BE2C (cell line): ENCODE data around the gene IQCB1.

Experiments
- DNase-seq: peaks from one replicate; pipeline ENCODE4 v3.0.0-alpha.2; 2020
- H3K27me3 ChIP-seq: fragments of 250-450 bp; sonication (Bioruptor Pico); 2 replicates; pipeline ENCODE4 v1.5.1; 2020; ENCODE audit warnings: mild to moderate bottlenecking
- H3K36me3 ChIP-seq: fragments of 250-450 bp; sonication (Bioruptor Pico); 2 replicates; pipeline ENCODE4 v1.5.1; 2020; ENCODE audit warnings: mild to moderate bottlenecking
- H3K4me1 ChIP-seq: fragments of 250-450 bp; sonication (Bioruptor Pico); 2 replicates; pipeline ENCODE4 v1.5.1; 2020
- H3K4me3 ChIP-seq: 2 replicates; pipeline ENCODE4 v1.5.1; 2011; ENCODE audit warnings: low read depth, low read length
- H3K9me3 ChIP-seq: fragments of 250-450 bp; sonication (Bioruptor Pico); 2 replicates; pipeline ENCODE4 v1.5.1; 2020
- TF ChIP-seq, protein P1 (sequence below): IDR thresholded peaks from 2 replicates; pipeline ENCODE4 v1.5.1; 2012; ENCODE audit warnings: mild to moderate bottlenecking, low read depth, low read length

Gene IQCB1

GRCh38 chr3:121821421-121822199 is 13.2 kb downstream of the IQCB1 start:
- TF ChIP-seq, protein P1, sequence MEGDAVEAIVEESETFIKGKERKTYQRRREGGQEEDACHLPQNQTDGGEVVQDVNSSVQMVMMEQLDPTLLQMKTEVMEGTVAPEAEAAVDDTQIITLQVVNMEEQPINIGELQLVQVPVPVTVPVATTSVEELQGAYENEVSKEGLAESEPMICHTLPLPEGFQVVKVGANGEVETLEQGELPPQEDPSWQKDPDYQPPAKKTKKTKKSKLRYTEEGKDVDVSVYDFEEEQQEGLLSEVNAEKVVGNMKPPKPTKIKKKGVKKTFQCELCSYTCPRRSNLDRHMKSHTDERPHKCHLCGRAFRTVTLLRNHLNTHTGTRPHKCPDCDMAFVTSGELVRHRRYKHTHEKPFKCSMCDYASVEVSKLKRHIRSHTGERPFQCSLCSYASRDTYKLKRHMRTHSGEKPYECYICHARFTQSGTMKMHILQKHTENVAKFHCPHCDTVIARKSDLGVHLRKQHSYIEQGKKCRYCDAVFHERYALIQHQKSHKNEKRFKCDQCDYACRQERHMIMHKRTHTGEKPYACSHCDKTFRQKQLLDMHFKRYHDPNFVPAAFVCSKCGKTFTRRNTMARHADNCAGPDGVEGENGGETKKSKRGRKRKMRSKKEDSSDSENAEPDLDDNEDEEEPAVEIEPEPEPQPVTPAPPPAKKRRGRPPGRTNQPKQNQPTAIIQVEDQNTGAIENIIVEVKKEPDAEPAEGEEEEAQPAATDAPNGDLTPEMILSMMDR = no peak
- peaks cover 51% of the 10 kb centered on the region for H3K36me3 ChIP-seq

GRCh38 chr3:121819236-121819635 is 15.6 kb downstream of the IQCB1 start:
- TF ChIP-seq, protein P1 = no peak
- H3K9me3 ChIP-seq = no peaks in the 10 kb centered on the region
- DNase-seq = no peak
- no peaks in the 10 kb centered on the region for H3K27me3 ChIP-seq
- H3K36me3 ChIP-seq = peaks cover 32% of the 10 kb centered on the region
- no peak overlapping the region for H3K4me3 ChIP-seq
- no peaks in the 10 kb centered on the region for H3K4me1 ChIP-seq

More at GRCh38 chr3:121821421-121822199, 13.2 kb downstream of the IQCB1 start:
- no peak for DNase-seq
- no peaks in the 10 kb centered on the region for H3K9me3 ChIP-seq
- no peaks in the 10 kb centered on the region for H3K4me1 ChIP-seq
- H3K27me3 ChIP-seq = no peaks in the 10 kb centered on the region
- H3K4me3 ChIP-seq = no peak overlapping the region

DNA sequence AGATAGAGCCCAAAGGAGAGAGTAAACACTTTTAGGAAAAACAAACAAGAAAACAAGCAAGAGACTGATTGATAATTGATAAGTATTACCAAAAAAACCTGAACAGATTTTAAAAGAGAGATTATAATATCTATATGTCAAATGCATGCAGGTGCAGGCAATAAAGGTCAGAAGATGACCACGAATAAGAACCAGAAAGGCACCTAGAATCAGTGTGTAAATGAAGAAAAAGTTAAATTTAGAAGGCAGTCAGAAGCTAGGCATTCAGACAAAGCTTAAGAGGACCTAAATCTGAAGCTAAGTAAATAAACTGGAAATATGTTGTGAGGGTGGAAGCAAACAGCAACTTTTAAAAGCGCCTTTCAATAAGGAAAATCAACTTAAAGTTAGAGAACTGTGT is 16.3 kb downstream of the IQCB1 start:
- TF ChIP-seq, protein P1 = no peak
- peaks cover 25% of the 10 kb centered on the region for H3K36me3 ChIP-seq
- no peaks in the 10 kb centered on the region for H3K27me3 ChIP-seq
- no peaks in the 10 kb centered on the region for H3K4me1 ChIP-seq
- H3K9me3 ChIP-seq = no peaks in the 10 kb centered on the region
- no peak overlapping the region for H3K4me3 ChIP-seq
- DNase-seq = no peak

DNA sequence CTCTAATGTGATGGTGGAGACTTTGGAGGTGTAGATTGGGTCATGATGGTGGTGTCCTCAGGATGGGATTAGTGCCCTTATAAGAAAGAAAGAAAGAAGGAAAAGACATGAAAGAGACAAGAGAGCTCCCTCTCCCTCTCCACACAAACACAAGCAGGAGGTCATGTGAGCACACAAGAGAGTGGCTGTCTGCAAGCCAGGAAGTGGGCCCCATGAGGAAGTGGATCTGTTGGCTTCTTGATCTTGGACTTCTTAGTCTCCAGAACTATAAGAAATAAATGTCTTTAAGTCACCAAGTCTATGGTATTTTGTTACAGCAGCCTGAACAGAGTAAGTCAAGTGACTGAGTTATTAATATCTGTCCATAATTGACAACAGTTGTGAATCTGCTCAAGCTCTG is 17.1 kb downstream of the IQCB1 start:
- H3K4me3 ChIP-seq = no peak overlapping the region
- no peaks in the 10 kb centered on the region for H3K27me3 ChIP-seq
- TF ChIP-seq, protein P1 = no peak
- no peaks in the 10 kb centered on the region for H3K9me3 ChIP-seq
- H3K36me3 ChIP-seq = peaks cover 22% of the 10 kb centered on the region
- no peaks in the 10 kb centered on the region for H3K4me1 ChIP-seq
- no peak for DNase-seq

GRCh38 chr3:121809249-121809648 is 25.6 kb downstream of the IQCB1 start:
- DNase-seq = no peak
- TF ChIP-seq, protein P1 = no peak
- Histone ChIP-seq H3K9me3 (no peaks in the 10 kb centered on the region), H3K4me1 (no peaks in the 10 kb centered on the region), H3K36me3 (peaks cover 19% of the 10 kb centered on the region), H3K4me3 (no peak overlapping the region), H3K27me3 (no peaks in the 10 kb centered on the region)

DNA sequence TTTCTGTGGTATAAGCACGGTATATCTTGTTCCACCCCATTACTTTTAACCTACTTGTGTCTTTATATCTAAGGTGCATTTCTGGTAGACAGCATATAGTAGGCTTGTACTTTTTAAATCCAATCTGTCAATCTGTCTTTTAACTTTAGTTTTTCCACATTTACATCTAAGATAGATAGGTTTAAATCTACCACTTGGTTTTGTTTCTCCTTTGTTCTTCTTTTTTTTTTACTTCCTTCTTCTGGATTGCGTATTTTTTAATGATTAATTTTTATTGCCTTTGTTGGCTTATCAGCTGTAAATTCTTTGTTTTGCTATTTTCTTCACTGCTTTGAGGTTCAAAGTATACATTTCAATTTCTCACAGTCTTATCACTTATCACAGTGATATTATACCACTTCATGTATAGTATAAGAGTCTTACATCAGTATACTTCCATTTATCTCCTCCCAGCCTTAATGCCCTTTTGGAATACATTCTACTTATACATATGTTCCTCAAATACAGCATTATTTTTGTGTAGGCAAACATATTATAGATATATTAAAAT is 31.0 kb downstream of the IQCB1 start:
- DNase-seq = no peak
- no peaks in the 10 kb centered on the region for H3K27me3 ChIP-seq
- H3K4me3 ChIP-seq = no peak overlapping the region
- no peaks in the 10 kb centered on the region for H3K9me3 ChIP-seq
- TF ChIP-seq, protein P1 = no peak
- H3K36me3 ChIP-seq = no peaks in the 10 kb centered on the region; the same call in 1 of the 2 replicates
- no peaks in the 10 kb centered on the region for H3K4me1 ChIP-seq
